Measurements from ENCODE around the gene CIAO3. TPM values are rescaled to one million over a fixed set of nuclear protein-coding genes. Genes with fewer than 3 reads are reported as not detected.

Gene CIAO3
- total RNA-seq, 2 donors from 2014 or later = 56.7 to 76.6 TPM

DNA sequence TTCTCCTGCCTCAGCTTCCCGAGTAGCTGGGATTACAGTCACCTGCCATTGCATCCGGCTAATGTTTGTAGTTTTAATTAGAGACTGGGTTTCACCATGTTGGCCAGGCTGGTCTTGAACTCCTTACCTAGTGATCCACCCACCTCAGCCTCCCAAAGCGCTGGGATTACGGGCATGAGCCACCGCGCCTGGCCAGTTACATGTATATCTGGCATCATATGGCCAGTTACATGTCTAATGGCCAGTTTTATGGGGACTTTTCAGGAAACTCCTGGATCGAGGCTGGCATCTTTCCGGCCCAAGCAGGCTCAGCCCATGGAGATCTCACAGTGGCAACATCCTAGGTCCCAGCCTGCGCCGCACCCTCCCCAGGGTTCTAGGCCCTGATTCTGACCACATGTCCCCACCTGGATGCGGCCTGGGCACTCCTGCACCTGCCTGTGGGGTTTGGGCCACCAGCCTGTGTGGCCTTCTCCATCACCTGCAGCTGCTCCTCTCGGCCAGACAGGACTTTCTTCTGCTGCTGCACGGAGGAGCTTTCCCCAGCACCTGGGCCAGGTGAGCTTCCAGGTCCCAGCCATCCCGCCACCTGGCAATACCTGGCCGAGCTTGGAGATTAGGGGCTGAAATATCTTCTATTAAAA, 1.3 kb upstream of the CIAO3 start:
- no peaks in the 10 kb centered on the region for H3K4me1 ChIP-seq (replicated peaks)
- no peak for DNase-seq (ENCODE audit: low spot score)
- intact Hi-C loops (cut with DNase I) = no loop called here
- no peaks in the 10 kb centered on the region for H3K9me3 ChIP-seq
- TF ChIP-seq POLR2A (IDR thresholded peaks at IDR 0.05) (no peak), POLR2AphosphoS5 (IDR thresholded peaks at IDR 0.05) (no peak)
- TF ChIP-seq, protein P1, sequence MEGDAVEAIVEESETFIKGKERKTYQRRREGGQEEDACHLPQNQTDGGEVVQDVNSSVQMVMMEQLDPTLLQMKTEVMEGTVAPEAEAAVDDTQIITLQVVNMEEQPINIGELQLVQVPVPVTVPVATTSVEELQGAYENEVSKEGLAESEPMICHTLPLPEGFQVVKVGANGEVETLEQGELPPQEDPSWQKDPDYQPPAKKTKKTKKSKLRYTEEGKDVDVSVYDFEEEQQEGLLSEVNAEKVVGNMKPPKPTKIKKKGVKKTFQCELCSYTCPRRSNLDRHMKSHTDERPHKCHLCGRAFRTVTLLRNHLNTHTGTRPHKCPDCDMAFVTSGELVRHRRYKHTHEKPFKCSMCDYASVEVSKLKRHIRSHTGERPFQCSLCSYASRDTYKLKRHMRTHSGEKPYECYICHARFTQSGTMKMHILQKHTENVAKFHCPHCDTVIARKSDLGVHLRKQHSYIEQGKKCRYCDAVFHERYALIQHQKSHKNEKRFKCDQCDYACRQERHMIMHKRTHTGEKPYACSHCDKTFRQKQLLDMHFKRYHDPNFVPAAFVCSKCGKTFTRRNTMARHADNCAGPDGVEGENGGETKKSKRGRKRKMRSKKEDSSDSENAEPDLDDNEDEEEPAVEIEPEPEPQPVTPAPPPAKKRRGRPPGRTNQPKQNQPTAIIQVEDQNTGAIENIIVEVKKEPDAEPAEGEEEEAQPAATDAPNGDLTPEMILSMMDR (IDR thresholded peaks at IDR 0.05) = no peak
- no peak overlapping the region for H3K4me3 ChIP-seq
- H3K36me3 ChIP-seq = no peaks in the 10 kb centered on the region
- WGBS = 86% methylated on average over 15 of the region's 15 CpGs
- no peak overlapping the region for H3K27ac ChIP-seq
- H3K27me3 ChIP-seq (replicated peaks; ENCODE audit: insufficient read depth) = no peaks in the 10 kb centered on the region

DNA sequence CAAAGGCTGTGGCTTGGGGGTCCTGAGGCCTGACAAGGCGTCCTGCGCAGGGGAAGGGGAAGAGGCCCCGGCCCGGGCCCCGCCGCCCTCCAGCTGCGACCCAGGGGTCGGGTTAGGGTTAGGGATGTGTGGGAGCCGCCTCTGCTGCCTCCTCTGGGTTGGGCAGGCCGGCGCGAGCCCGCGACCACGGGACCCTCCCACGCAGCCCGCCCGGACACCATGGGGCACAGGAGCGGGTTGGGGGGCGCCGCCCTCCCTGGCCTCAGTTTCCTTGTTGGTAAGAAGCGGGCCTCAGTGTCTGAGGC, 386 bp downstream of the CIAO3 start:
- H3K27ac ChIP-seq = peak overlapping the region; percentile 78 to 84
- H3K27me3 ChIP-seq (replicated peaks; ENCODE audit: insufficient read depth) = no peaks in the 10 kb centered on the region
- no peaks in the 10 kb centered on the region for H3K36me3 ChIP-seq
- WGBS = under 1% methylated on average over 21 of the region's 22 CpGs
- H3K4me3 ChIP-seq = peak overlapping the region; percentile 93 to 94
- H3K4me1 ChIP-seq (replicated peaks) = no peaks in the 10 kb centered on the region
- DNase-seq (ENCODE audit: low spot score) = no peak
- TF ChIP-seq POLR2A (IDR thresholded peaks at IDR 0.05) (no peak), POLR2AphosphoS5 (IDR thresholded peaks at IDR 0.05) (no peak)
- TF ChIP-seq, protein P1 (IDR thresholded peaks at IDR 0.05) = no peak
- intact Hi-C loops (cut with DNase I) = no loop called here
- H3K9me3 ChIP-seq = no peaks in the 10 kb centered on the region

DNA sequence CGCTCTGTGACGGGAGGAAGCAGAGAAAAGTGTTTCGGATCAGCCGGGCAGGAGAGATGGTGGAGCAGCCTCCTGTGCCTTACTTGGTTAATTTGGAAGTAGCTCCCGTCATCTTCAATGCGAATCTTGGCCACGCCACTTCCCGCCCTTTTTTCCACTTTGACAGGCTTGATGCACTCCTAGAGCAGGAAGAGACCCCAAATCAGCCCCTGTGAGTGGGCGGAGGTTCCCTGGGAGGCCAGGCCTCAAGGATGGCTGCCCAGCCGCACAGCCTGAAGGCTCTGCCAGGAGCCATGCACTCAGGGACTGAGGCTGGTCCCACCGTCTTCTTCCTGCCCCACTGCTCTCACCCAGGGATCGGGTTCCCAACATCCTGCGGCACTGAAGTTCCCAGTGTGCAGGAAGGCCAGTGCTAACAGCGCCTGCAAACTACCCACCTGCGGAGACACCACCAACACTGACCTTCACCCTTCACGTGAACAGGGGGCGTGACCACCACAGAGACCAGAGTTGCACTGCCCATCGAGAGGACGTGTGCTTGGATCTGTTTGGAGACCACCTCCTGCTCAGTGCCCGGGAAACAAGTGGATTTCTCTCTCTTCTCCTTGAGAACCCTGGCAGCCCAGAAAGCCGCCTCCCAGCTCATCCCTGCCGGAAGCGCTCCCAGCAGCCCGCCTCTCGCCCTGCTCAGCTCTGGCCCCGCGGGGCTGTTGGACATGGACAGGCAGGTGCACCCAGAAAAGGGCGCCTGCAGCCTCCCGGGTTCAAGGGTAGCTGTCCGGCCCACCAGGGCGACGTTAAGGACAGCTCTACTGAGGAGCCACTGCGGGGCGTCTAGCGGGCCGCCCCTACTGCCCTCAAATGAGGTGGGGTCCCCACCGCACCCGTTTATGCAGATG, 988 bp downstream of the CIAO3 start:
- 38% methylated on average over 35 of the region's 38 CpGs for WGBS

DNA sequence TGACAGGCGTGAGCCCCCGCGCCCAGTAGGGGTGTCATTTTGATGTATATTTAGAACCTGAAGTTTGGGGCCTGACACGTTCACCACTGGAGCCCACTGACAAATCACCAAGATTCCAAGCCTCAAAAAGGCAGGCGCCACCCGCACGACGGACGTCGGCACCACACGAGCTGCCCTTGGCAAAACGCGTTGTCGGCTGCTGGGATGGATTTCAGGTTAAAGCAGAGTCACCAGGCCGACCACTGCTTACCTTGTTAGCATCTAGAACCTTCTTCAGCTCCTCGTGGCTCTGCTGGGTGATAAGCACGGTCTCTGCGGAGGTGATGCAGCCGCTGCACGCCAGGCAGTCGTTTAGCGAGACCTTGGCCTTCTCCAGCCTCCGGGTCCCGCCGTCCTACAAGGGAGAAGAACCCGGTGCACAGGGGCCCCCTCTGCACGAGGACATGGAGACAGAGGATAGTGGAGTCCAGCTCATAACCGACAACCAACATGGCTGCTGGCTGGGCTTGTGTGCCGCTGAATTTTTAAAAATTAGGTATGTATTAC, 3.8 kb downstream of the CIAO3 start:
- intact Hi-C loops (cut with DNase I) = no loop called here
- Histone ChIP-seq H3K36me3 (peaks cover 0 to 14% of the 10 kb centered on the region in 2 donors), H3K4me1 (replicated peaks) (no peaks in the 10 kb centered on the region), H3K4me3 (no peak overlapping the region), H3K27me3 (replicated peaks; ENCODE audit: insufficient read depth) (no peaks in the 10 kb centered on the region), H3K27ac (peak overlapping the region; percentile 42 to 67), H3K9me3 (no peaks in the 10 kb centered on the region)
- WGBS = 96% methylated on average over 29 of the region's 29 CpGs
- no peak for TF ChIP-seq POLR2A (IDR thresholded peaks at IDR 0.05)
- no peak for TF ChIP-seq POLR2AphosphoS5 (IDR thresholded peaks at IDR 0.05)
- TF ChIP-seq, protein P1 (IDR thresholded peaks at IDR 0.05) = no peak
- DNase-seq (ENCODE audit: low spot score) = no peak

More for the DNA sequence above, 988 bp downstream of the CIAO3 start:
- Histone ChIP-seq H3K27ac (peak overlapping the region; percentile 78 to 84), H3K9me3 (no peaks in the 10 kb centered on the region), H3K4me1 (replicated peaks) (no peaks in the 10 kb centered on the region), H3K4me3 (peak overlapping the region; percentile 93 to 94), H3K27me3 (replicated peaks; ENCODE audit: insufficient read depth) (no peaks in the 10 kb centered on the region), H3K36me3 (no peaks in the 10 kb centered on the region)
- TF ChIP-seq POLR2A (IDR thresholded peaks at IDR 0.05) (no peak), POLR2AphosphoS5 (IDR thresholded peaks at IDR 0.05) (no peak)
- TF ChIP-seq, protein P1 (IDR thresholded peaks at IDR 0.05) = no peak
- intact Hi-C loops (cut with DNase I) = no loop called here
- DNase-seq (ENCODE audit: low spot score) = no peak

All from prostate gland (tissue), 2 donors.